GM12875 (cell line): Measurements from ENCODE around the gene ETV6.
"Not testable (repeated sequence)": the region's sequence is repeated elsewhere in the genome, so short reads cannot be mapped to it uniquely, and the experiment has no call there.

Source experiments
- H3K4me3 ChIP-seq: one replicate; pipeline ENCODE4 v1.5.1; 2011; ENCODE audit warnings: low read depth, low read length, control low read depth
- CTCF ChIP-seq: IDR thresholded peaks from 2 replicates; pipeline ENCODE4 v1.5.1; 2011; ENCODE audit warnings: low read depth, mild to moderate bottlenecking, control low read depth, inconsistent platforms, low read length, moderate library complexity, borderline replicate concordance; ENCODE audit not compliant: insufficient read depth

Gene ETV6

GRCh38 chr12:11906286-11906935 lies 256.9 kb downstream of the ETV6 start:
- no peak overlapping the region for H3K4me3 ChIP-seq
- TF ChIP-seq CTCF: no peak

DNA sequence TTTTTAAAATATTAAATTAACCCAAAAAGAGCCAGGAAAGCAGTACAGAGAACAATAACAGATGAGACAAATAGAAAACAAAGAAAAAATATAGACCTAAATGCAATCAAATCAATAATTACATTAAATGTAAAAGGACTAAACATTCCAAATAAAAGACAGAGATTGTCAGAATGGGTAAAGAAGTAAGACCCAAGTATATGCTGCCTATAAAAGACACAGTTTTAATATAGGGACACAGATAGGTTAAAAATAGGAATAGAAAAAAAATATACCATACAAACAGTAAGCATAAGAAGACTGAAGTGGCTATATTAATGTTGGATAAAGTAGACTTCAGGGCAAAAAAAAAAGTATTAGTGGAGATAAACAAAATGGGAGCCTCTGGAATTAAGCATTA lies 258.2 kb downstream of the ETV6 start:
- H3K4me3 ChIP-seq: no peak overlapping the region
- no peak for TF ChIP-seq CTCF

- not testable (repeated sequence) for H3K4me3 ChIP-seq
Measured at GRCh38 chr12:11909406-11909805, 259.9 kb downstream of the ETV6 start.

DNA sequence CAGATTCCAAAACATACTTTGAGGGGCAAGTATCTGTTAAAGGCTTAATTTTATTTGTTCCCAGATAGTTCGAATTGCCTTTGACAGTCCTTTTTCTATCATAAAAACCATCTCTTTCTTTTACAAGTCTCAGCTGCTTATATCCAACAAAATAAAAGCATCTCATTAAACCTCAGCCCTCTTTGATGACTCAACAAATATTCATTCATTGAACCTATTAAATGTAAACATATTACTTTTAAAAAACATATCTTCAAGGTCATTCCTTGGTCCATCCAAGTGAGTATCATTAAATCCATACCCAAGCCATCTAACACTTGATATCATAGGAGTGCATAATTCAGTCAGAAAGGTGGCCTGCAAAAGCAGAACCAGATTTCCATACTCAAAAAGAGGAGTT lies 266.6 kb downstream of the ETV6 start:
- no peak for TF ChIP-seq CTCF
- no peak overlapping the region for H3K4me3 ChIP-seq

DNA sequence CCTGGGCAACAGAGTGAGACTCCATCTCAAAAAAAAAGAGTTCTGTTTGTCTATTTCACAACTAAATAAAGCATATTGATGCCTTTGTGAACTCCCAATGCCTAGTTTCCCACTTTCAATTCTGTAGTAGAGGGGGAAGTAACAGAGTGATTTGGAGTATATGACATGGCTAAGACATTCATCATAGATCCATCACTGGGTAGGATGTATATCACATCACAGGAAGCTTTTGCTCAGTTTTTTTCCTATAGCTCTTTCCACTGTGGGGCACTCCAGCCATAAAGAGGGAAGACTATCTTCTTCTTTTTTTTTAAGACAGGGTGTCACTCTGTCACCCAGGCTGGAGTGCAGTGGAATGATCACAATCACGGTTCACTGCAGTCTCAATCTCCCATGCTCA lies 267.3 kb downstream of the ETV6 start:
- TF ChIP-seq CTCF: no peak

GRCh38 chr12:11917501-11917900 lies 268.0 kb downstream of the ETV6 start:
- no peak for TF ChIP-seq CTCF

More for the DNA sequence above, 267.3 kb downstream of the ETV6 start:
- no peak overlapping the region for H3K4me3 ChIP-seq

GRCh38 chr12:11920231-11920630 lies 270.8 kb downstream of the ETV6 start:
- TF ChIP-seq CTCF: no peak
- H3K4me3 ChIP-seq: no peak overlapping the region

More at GRCh38 chr12:11917501-11917900, 268.0 kb downstream of the ETV6 start:
- no peak overlapping the region for H3K4me3 ChIP-seq
